WI38 (cell line): ENCODE data around the gene NCOA1.

Experiments used
- H3K4me3 ChIP-seq: 2 replicates; pipeline ENCODE4 v1.5.1; 2011; ENCODE audit warnings: low read depth, mild to moderate bottlenecking, control low read depth, low read length
- TF ChIP-seq, protein P1 (sequence below): IDR thresholded peaks from 2 replicates; pipeline ENCODE4 v1.5.1; 2012; ENCODE audit warnings: low read depth, mild to moderate bottlenecking, control low read depth, low read length

Gene NCOA1

DNA sequence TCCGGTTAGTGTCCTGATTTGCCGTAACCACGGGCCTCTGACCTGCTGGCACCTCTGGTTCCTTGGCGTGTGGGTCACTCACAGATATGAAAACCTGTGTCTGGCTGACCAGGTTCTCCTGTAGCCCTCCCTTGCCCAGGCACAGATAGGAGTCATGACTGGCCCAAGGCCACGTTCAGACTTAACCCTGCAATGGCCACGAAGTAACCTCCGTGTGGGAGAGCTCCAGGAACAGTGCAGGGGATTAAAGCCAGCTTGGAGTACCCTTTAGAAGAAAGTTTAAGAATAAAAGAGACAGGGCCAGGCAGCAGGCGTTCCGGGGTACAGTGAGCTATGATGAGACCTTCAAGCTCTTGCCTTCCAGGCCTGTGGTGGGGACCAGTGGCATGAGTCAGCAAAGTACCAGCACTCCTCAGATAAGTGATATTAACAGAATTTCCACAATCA lies 327.7 kb downstream of the NCOA1 start:
- TF ChIP-seq, protein P1, sequence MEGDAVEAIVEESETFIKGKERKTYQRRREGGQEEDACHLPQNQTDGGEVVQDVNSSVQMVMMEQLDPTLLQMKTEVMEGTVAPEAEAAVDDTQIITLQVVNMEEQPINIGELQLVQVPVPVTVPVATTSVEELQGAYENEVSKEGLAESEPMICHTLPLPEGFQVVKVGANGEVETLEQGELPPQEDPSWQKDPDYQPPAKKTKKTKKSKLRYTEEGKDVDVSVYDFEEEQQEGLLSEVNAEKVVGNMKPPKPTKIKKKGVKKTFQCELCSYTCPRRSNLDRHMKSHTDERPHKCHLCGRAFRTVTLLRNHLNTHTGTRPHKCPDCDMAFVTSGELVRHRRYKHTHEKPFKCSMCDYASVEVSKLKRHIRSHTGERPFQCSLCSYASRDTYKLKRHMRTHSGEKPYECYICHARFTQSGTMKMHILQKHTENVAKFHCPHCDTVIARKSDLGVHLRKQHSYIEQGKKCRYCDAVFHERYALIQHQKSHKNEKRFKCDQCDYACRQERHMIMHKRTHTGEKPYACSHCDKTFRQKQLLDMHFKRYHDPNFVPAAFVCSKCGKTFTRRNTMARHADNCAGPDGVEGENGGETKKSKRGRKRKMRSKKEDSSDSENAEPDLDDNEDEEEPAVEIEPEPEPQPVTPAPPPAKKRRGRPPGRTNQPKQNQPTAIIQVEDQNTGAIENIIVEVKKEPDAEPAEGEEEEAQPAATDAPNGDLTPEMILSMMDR, result no peak
- no peak overlapping the region for H3K4me3 ChIP-seq

DNA sequence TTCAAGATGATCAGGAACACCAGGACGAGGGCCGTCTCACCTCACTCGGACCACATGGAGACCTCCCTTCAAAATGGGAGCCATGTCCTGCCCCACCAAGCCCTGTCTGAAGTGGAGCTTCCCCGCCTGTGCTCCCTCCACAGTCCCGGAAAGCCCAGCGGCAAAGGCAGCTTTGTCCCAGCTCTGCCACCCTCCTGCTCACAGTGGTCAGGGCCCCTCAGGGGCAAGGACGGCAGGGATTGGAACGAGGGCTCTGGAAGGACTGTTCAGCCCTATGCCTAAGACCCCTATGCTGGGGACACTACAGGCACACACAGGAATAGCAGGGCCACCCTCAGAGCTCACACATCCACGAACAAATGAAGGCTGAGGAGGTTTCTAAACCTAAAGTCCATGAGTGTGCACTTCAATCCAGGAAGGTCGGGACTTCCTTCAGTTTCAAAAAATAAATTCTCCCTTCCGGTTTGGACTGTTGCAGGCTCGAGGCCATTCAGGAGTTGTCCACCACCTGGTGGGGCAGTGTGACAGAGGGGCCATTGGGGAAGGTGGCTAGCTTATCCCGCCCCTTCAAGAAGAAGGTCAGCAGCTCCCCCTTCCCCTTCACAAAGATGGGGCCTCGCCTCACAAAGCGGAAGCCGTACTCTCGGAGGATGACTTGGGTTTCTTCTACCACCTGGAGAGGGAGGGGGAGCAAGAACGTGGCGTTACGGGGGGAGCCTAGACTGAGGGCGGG lies 328.6 kb downstream of the NCOA1 start:
- TF ChIP-seq, protein P1, result no peak

GRCh38 chr2:24820175-24820513 lies 329.1 kb downstream of the NCOA1 start:
- H3K4me3 ChIP-seq, result no peak overlapping the region
- TF ChIP-seq, protein P1, result no peak

More for the DNA sequence above, 328.6 kb downstream of the NCOA1 start:
- H3K4me3 ChIP-seq, result no peak overlapping the region
